ENCODE results near the gene DNMT3A.

Gene DNMT3A

DNA sequence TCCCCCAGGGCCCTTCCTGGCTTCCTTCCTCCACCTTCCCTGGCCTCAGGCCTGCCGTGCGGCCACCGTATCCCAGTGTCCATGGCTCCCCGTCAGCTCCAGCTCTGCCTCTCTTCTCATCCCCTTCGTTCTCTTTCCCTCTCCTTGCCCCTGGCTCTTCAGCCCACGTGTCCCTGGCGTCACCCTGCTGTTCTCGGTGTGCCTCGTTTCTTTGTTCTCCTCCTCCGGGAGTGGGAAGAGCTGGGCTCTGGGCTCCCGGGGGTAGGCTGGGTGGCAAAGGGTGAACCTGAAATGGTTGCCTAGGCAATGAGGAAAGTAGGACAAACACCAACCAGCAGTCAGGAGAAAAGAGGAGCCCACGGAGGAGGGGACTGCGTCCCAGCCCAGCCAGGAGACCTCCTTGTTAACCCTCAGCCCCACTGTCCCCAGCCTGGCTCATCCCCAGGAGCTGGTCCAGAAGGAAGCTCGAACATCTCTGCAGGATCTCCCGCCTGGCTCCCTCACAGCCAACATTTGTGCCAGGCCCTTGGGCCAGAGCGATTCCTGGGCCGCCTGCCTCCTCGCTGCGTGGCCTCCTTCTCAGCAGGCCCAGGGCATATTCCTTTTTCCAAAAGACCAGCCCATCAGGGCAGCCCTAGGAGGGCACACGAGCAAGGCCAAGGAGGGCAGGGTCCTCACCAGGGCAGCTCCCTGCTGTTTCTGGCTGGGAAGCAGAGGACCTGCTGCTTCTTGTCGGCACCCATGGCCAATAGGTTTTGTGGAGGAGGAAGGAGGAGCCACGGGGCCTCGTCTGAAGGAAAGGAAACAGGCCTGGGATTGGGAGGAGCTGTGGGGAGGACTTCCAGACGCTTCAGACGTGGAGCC lies 30.9 kb upstream of the DNMT3A start:
- DNase-seq, result no peak

DNA sequence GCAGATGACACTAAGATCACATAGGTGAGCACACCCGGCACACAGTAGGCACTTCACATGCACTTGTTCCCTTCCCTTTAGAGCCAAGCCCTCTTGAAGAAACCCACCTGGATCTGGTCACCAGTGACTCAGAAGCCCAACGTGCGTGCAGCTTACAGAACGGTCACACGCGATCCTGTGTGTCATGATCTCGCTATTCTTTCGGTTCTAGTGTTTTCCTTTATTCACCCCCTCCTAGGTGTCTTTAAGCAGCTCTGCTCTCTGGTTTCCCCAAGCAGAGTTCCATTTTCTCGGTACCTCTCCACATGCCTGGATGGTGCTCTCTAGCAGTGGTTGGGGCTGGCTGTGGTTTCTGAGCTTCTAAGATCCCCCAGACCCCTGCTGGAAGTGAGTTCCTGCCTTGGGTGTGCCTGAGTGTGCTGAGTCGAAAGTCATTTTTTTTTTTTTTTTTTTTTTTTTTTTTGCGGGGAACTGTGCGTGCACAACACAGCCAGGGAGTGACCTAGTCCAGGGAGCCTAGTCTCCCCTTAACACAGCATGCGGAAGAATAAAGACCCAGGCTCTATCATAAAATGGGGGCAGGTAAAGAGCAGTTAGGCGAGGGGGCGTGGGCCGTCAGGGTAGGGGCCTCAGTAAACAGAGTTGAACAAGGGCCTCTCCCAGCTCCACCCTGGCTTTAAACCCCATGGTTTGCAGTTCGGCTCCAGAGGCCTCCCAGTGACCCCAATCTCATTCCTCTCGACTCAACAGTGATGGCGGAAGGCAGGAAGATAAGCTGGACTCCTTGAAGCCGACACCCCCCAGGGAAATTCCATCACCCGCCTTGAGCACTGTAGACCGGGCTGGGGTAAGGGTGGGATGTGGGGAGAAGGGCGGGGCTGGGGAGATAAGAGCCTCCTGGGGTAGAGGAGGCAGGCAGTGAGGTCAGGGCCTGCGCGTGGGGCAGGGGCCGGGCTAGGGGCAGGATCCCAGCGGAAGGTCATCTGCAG lies 29.8 kb upstream of the DNMT3A start:
- no peak for DNase-seq

DNA sequence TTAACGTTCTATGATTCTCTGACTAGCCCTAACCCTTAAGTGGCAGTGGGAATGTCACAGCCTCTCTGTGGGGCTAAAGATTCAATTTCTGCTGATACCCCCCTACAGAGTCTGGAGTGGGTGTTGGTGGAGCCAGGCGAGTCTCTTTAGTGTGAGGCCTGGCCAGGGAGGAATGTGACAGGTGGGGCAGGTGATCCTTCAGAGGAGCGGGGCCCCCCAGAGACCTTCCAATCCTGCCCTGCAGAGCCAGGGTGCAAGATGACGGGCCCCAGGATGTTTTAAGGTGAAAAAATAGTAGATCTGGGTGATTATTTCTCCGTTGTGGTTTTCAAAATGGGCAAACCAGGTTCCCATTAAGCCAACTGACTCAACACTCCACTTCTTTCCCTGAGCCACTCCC lies 28.2 kb upstream of the DNMT3A start:
- no peak for DNase-seq

DNA sequence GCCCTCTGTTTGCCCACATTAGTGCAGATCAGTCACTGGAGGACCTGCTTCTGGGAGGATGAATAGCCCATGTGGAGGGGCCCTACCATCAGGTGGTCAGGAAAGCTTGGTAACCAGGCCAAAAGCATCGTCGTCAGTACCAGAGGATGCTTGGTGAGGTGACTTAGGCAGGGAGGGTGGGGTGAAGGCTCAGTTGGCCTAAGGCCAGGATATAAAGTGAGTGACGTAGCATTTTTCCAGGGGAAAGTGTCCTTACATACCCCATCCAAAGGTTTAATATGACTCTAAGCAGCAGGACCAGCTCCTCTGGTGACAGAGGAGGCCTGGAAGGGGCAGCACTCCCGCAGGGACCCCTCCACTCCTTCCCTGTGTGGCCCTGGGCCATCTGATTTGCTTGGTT lies 27.7 kb upstream of the DNMT3A start:
- no peak for DNase-seq

DNA sequence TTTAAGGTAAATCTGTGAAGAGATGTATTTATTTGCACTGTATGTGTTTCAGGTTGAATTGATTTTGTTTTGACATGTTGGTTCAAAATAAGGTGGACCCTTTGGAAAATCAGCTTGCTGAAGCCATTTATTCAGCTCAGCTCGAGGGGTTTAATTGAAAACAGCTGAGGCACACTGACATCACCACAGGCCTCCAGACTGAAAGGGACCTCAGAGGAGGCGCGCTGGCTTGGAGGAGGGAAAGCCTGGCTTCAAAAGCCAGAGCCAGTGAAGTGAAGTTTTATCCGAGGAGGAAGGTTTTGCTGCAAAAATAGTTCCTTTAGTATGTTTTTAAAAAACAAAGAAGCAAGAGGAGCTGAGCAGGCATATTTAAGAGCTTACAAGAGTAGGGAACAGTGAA lies 26.9 kb upstream of the DNMT3A start:
- DNase-seq, result peak; percentile 47

DNA sequence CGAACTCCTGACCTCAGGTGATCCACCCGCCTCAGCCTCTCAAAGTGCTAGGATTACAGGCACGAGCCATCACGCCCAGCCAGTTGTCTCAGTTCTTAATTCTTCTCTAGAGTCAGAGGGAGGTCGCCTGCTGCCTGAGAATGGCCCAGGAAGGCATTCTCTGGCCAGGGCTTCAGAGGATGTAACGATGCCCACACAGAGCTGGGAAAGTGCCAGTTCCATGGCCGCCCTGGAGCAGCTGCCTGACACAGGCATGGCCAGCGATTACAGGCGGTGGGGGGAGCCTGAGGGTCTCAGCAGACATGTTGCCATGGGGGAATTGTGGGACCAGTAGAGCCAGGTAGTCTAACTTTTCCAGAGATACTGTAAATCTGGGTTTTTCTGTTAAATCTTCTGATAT lies 25.6 kb upstream of the DNMT3A start:
- DNase-seq, result no peak

DNA sequence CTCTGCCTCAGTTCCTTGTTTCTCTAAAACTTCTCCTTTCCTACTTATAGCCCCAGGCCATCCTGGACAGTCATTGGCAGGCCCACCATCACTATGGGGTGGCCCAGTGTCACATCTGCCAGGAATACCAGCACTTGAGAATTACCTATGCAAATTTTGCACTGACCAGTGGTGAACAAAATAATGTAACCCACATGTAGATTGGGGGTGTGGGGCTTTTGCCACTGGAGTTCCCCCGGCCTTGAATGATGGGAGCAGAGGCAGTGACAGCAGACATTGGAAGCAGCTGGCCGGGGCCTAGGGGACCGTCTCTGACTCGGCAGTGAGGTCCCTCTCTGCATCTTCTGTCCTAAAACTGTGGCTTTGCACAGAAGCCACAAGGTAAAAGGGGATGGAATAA lies 24.9 kb upstream of the DNMT3A start:
- no peak for DNase-seq

DNA sequence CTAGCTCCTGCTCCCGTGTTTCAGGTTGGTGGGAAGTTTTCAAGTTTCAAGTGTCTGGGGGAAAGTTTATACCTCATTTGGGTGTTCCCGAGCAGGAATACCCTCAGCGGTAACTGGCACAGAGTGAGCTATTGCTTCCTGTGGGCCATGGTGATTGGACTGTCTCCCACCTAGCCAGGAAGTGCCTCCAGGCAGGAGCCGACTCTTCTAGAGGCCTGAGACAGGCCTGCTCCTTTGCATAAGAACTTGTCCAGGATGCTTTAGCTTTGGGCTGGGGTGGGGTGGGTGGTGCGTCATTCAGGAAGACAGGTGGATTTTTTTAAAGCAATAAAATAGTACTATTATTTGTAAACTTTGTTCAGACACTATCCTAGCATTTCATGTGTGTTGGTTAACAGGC lies 23.5 kb upstream of the DNMT3A start:
- DNase-seq, result no peak

DNA sequence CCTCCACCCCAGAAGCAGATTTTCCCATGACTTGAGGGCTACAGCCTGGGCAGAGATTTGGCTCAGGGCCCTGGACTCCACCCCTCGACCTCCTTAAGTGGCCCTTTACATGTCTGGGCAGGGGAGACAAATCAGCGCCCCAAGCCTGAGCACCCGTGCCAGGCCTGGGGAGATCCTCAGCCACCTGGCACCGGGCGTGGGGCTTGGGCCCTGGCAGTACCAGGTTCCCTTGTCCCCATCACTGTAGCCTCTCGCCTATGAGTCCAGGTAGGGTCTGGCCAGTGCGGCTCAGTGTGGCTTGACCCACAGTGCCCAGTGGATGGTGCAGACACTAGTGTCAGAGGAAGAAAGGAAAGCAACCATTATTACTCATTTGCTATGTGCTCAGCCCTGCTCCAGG lies 22.0 kb upstream of the DNMT3A start:
- DNase-seq, result no peak

DNA sequence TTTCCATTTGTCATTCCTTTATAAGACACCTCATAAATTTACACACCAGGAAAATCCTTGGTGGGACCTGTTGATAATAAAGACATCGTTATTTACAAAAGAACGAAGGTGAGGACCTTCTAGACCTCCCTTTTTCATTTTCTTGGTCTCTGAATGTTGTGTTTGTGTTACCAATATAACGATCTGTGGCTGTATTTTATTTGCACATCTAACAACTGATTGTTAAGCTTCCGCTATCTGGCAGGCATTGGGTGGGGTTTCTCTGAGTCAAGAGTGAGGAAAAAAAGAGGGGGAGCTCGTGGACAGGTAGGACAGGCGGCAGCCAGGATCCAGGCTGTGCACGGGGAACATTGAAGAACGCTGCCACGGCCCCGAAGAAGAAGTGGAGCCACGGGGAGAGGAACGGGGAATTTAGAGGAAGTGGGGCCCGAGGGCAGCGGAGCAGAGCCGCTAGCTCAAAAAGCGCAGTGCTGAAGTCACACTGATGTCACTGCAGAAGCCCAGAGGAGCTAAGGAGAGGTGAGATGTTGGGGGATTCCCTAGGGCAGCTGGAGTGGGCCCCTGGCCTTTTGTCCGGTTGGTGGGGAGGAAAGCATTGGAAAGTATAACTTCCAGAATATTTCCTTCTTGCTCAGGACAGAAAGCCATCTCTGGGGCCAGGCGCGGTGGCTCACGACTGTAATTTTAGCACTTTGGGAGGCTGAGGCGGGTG lies 20.9 kb upstream of the DNMT3A start:
- no peak for DNase-seq

DNA sequence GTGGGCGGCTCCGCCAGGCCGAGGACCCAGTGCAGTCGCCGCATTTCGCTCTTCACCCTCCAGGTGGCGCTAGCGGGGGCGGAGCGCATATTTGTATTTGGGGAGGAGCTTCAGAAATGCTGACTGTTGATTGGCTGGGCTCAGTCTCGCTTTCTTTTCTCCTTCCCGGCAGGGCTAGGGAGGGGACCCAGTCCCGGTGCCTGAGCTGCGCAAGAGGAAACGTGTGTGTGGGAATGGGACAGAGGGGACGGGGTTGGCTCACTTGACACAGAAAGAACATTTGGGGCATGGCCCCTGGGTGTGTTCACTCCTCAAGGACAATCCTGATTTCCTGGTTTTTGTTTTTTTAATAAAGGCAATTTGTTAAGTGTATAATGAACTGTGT lies 20.3 kb upstream of the DNMT3A start:
- DNase-seq, result peak; percentile 87

DNA sequence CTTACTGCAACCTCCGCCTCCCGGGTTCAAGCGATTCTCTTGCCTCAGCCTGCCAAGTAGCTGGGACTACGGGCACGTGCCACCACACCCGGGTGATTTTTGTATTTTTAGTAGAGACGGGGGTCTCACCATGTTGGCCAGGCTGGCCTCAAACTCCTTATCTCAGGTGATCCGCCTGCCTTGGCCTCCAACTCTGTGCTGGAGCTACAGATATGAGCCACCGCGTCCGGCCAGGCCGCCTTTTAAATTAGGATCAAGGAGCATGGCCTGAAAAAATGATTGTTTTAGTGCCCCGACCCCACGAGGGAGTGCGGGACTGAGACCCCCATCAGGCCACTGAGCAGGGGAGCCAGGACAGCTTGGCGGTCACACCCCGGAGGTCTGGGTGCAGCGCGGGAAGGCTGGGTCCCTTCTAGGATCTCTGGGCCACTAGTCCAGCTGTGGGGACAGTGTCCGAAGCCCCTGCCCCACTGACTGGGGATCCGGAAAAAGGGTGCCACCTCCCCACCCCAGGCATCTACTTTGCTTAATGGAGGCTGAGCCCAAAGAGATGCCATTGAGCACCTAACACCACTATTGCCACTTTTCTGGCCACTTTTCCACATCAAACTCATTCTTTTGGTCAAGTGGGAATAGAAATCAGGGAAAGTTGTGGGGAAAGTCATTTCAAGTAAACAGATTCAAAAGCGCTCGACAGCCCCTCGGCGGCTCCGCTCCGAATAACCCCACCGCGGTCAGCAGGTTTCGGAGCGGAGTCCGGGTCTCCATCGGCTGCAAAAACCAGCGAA lies 19.7 kb upstream of the DNMT3A start:
- no peak for DNase-seq

DNA sequence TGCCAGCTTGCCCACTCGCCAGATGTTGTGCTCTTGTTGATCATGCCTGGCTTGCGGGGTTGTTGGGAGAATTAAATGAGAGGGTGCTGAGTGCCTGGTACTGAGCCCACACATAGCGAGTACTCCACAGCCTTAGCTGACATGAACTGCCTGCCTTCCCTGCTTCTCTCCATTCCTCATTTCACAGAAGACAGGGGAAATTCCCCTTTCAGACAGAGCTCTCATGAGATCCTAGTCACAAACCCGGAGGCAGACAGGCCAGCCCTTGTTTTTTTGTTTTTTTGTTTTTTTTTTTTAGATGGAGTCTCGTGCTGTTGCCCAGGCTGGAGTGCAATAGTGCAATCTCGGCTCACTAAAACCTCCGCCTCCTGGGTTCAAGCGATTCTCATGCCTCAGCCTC lies 17.1 kb upstream of the DNMT3A start:
- no peak for DNase-seq

DNA sequence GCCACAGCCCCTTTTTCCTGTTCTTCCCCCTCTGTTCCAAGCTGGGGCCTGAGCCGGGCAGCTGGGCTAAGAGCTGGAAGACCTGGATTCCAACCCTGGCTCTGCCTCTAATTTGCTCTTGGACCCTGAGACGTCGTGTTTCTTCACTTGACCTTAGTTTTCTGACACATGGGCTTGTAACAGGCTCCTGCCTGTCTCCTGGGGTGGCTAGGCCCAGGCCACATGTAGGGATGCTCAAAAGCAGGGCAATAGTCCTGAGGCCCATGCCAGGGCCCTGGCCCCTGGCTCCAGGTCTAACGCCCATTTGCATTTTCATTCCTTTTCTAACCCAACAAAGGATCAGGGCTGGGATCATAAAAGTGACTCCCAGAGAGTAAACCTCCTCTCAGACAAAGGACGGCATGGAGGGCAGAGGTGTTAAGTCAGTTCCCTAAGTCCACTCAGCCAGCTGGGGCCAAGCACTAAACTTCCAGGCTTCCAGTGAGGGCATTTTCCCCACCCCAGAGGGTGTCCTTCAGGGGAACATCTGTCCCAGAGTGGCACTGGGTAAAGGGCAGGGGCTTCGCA lies 16.6 kb upstream of the DNMT3A start:
- no peak for DNase-seq

DNA sequence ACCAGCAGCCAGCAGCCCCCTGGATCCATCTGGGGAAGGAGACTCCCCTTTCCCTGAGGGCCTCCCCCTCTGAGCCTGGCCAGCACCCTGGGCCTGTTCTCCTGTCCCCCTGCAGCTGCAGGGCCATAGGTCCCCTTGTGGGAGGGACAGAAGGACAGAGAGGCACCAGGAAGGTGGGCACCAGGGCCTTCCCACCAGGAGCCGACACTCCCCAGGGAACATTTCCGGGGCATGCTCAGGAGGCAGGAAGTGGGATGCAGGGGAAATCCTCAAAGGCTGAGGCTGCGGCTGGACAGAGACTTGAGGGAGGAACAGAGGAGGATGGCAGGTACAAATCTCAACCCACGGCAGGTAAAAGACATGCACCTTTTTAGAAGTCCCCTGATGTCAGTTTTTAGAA lies 14.4 kb upstream of the DNMT3A start:
- no peak for DNase-seq

DNA sequence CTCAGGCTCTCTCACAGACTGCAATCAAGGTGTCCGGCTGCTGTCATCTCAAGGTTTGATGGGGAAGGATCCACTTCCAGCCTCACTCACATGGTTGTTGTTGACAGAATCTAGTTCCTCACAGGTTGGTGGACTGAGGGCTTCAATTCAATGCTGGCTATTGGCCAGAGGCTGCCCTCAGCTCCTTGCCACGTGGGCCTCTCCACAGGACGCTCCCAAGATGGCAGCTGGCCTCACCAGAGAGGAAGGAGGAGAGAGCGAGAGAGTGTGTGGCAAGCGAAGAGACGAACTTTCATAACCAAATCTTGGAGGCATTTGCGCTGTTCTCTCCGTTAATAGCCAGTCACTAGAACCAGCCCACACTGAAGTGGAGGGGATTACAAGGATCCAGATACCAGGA lies 13.5 kb upstream of the DNMT3A start:
- DNase-seq, result no peak

DNA sequence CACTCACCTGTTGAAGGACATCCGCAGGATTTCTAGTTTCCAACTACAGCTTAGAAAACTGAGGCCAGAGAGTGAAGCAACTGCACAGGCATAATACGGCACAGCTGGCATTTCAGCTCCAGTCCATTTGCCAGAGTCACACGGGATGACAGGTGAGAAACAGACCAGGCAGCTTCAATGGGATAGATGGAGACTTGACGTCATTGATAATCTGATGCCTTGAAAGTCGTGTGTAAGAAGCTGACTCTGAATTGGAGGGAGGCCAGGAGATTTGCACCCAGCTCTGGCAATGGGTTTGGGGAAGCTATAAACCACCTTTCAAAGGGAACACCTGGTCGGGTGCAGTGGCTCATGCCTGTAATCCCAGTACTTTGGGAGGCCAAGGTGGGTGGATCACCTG lies 12.4 kb upstream of the DNMT3A start:
- DNase-seq, result no peak

DNA sequence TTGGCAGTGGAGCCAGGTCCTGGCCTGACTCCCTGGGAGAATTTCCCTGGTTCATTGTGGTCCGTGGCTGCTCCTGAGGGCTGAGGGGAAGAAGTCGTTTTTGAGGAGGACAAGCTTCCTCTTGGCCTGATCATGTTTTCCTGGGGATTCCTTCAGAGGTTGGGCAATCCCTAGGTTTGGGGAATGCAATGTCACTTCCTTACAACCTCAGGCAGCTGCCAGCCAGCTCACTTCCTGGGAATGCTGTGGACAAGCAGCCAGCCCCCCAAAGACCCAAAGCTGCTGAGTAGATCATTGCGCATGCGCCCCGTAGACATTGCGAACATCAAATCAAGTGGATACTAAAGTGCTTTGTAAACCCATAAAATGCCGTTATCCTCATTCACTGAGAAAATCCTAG lies 7.7 kb upstream of the DNMT3A start:
- DNase-seq, result peak; percentile 60

DNA sequence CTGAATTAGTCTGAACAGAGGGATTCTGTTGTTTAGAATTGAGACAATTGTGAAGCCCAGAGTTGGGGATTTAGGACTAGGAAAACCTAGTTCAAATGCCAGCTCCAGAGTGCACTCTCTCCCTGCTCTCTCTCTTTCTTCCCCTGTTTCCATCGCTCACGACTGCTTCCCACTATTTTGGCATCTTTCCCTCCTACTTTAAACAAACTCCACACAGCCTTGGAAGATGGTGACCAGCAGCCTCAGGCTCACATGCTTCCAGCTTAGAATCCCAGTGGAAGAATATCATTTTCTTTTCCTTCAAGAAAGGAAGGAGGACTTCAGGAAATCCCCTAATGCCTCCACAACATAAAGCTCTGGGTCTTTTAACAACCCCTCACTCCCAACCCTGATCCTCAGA lies 6.1 kb upstream of the DNMT3A start:
- DNase-seq, result no peak

DNA sequence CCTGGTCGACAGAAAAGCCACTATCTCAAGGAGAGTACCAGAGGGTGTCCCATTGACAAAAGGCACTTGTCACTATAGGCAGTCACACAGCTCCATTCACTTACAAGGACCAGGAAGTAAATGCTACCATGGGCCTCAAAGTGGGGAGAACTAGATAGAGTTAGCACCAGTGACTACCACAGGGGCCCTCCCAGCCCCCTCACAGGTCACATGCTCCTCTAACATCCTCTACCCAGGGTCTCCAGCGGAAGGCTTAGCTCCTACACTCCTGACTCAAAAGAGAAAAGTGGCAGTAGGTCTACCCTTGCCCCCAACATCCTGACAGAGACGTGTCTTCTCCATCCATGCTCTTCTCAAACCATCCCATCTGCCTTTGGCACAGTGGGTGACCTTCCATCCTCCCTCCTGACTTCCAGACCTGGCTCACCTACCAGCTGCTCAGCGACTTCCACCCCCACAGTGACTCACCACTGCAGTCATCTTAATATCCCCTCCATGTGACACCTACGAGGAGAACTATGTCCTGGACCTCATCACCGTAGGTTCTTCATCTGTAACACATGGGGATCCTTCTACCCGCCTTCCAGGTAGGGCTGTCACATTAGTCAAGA lies 5.6 kb upstream of the DNMT3A start:
- no peak for DNase-seq

DNA sequence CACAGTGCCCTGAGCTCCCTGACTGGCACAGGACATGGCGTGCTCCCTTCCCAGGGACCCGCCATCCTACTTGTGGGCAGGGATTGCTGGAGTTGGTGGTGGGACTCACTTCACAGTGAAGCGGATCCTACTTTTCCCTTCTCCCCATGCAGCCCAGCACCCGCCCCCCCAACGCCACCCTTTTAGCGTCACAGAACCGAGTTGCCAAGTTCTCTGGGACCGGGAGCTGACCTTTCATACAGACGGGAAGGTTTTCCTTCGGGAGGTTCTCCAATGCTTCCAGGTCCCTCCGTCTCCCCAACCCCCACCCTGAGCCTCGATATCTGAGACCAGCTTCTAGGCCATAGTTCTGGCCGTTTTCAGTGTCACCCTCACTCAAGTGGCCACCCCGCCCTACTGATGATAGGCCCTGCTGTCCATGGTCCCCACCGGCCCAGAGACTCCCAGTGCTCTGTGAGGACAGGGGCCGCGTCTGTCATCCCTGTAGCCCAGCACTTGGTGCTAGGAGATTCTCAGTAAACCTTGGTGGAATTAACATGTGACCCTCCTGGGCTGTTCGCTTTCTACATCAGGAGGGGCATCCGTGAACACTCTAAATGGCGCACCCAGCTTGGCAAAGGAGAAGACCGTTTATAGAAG lies 1.6 kb upstream of the DNMT3A start:
- DNase-seq, result no peak

Measured in fibroblast of skin of back (primary cell).